22Rv1 (cell line): ENCODE results near the gene RIPK3.
A peak's percentile ranks its signal among the peaks of the same experiment; 100 is the strongest.

Source experiments
- H3K27ac ChIP-seq: fragments of 450-650 bp; 2 replicates; pipeline ENCODE4 v1.5.1; 2017
- CTCF ChIP-seq: fragments of 450-650 bp; IDR thresholded peaks from 2 replicates; pipeline ENCODE4 v1.5.1; 2017; ENCODE audit warnings: mild to moderate bottlenecking
- ZFX ChIP-seq: fragments of 450-650 bp; IDR thresholded peaks from 2 replicates; pipeline ENCODE4 v1.6.1; 2017; ENCODE audit warnings: antibody characterized with exemption, borderline replicate concordance

Gene RIPK3

GRCh38 chr14:24311837-24312615 lies 27.8 kb downstream of the RIPK3 start:
- TF ChIP-seq CTCF, result no peak
- no peak for TF ChIP-seq ZFX
- H3K27ac ChIP-seq, result no peak overlapping the region

GRCh38 chr14:24310646-24311604 lies 28.9 kb downstream of the RIPK3 start, which contains the start of gene LTB4R:
Gene LTB4R, plus strand, starts transcription at chr14:24311502. Its CDS starts 4,150 bp downstream, at chr14:24315652.
- H3K27ac ChIP-seq, result peak within 1 kb of the TSS; percentile 82
- peak; percentile 81 for TF ChIP-seq CTCF
- no peak for TF ChIP-seq ZFX

- TF ChIP-seq CTCF (no peak), ZFX (no peak)
- peak overlapping the region; percentile 82 for H3K27ac ChIP-seq
Observed at GRCh38 chr14:24310265-24310645, 29.5 kb downstream of the RIPK3 start.

- TF ChIP-seq CTCF (no peak), ZFX (no peak)
- H3K27ac ChIP-seq, result peak within 1 kb of the TSS; percentile 82
Observed at GRCh38 chr14:24309538-24310264, 30.1 kb downstream of the RIPK3 start, which contains the start of gene LTB4R2. Gene LTB4R2, plus strand, starts transcription at chr14:24310140. Its CDS starts 525 bp downstream, at chr14:24310665.

- peak; percentile 80 for TF ChIP-seq CTCF
- no peak for TF ChIP-seq ZFX
- H3K27ac ChIP-seq, result peak overlapping the region; percentile 17; the same call in 1 of the 2 replicates
Observed at GRCh38 chr14:24308342-24309124, 31.3 kb downstream of the RIPK3 start.
